ENCODE results near the gene KLK15. TPM values are rescaled to one million over a fixed set of nuclear protein-coding genes. Genes with fewer than 3 reads are reported as not detected.

KLK15 gene
- total RNA-seq, 1 experiment from 2014 or later = not detected

DNA sequence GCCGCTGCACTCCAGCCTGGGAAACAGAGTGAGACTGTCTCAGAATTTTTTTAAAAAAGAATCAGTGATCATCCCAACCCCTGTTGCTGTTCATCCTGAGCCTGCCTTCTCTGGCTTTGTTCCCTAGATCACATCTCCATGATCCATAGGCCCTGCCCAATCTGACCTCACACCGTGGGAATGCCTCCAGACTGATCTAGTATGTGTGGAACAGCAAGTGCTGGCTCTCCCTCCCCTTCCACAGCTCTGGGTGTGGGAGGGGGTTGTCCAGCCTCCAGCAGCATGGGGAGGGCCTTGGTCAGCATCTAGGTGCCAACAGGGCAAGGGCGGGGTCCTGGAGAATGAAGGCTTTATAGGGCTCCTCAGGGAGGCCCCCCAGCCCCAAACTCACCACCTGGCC lies 39.7 kb upstream of the KLK15 start, which contains the start of gene KLK2:
KLK2 (plus strand) TSS at position 384 of the 400 bp plus-strand sequence. CDS start 35 bp downstream, outside the sequence.
- Mint-ChIP-seq H3K9me3 (ENCODE audit: low read depth, unreplicated experiment) (no peaks in the 10 kb centered on the region), H3K36me3 (ENCODE audit: insufficient read depth, unreplicated experiment) (no peaks in the 10 kb centered on the region), H3K4me1 (ENCODE audit: low read depth, unreplicated experiment) (no peaks in the 10 kb centered on the region), H3K27me3 (ENCODE audit: unreplicated experiment) (no peaks in the 10 kb centered on the region), H3K27ac (ENCODE audit: unreplicated experiment) (no peak within 1 kb of the TSS), H3K4me3 (ENCODE audit: low read depth, unreplicated experiment) (no peak within 1 kb of the TSS)
- intact Hi-C loops (cut with micrococcal nuclease; ENCODE audit: unreplicated experiment) = no loop called here
- no peak for DNase-seq
- no TSS peak for BruUV-seq (replicated peaks)
- TF ChIP-seq, protein P1, sequence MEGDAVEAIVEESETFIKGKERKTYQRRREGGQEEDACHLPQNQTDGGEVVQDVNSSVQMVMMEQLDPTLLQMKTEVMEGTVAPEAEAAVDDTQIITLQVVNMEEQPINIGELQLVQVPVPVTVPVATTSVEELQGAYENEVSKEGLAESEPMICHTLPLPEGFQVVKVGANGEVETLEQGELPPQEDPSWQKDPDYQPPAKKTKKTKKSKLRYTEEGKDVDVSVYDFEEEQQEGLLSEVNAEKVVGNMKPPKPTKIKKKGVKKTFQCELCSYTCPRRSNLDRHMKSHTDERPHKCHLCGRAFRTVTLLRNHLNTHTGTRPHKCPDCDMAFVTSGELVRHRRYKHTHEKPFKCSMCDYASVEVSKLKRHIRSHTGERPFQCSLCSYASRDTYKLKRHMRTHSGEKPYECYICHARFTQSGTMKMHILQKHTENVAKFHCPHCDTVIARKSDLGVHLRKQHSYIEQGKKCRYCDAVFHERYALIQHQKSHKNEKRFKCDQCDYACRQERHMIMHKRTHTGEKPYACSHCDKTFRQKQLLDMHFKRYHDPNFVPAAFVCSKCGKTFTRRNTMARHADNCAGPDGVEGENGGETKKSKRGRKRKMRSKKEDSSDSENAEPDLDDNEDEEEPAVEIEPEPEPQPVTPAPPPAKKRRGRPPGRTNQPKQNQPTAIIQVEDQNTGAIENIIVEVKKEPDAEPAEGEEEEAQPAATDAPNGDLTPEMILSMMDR (IDR thresholded peaks at IDR 0.05; ENCODE audit: unreplicated experiment) = no peak
- CTCF ChIA-PET = interaction anchor here (0.6 kb wide), 1 partner anchor 80 kb away, joined by 3 read pairs; no protein-coding TSS in a partner anchor

DNA sequence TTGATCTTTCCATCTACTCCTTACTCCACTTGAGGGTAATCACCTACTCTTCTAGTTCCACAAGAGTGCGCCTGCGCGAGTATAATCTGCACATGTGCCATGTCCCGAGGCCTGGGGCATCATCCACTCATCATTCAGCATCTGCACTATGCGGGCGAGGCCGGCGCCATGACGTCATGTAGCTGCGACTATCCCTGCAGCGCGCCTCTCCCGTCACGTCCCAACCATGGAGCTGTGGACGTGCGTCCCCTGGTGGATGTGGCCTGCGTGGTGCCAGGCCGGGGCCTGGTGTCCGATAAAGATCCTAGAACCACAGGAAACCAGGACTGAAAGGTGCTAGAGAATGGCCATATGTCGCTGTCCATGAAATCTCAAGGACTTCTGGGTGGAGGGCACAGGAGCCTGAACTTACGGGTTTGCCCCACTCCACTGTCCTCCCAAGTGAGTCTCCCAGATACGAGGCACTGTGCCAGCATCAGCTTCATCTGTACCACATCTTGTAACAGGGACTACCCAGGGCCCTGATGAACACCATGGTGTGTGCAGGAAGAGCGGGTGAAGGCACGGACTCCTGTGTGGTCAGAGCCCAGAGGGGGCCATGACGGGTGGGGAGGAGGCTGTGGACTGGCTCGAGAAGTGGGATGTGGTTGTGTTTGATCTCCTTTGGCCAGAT lies 37.2 kb upstream of the KLK15 start:
- CTCF ChIA-PET = no interaction called here
- no TSS peak for BruUV-seq (replicated peaks)
- Mint-ChIP-seq H3K4me3 (ENCODE audit: low read depth, unreplicated experiment) (no peak overlapping the region), H3K27me3 (ENCODE audit: unreplicated experiment) (no peaks in the 10 kb centered on the region), H3K9me3 (ENCODE audit: low read depth, unreplicated experiment) (no peaks in the 10 kb centered on the region), H3K36me3 (ENCODE audit: insufficient read depth, unreplicated experiment) (no peaks in the 10 kb centered on the region), H3K4me1 (ENCODE audit: low read depth, unreplicated experiment) (no peaks in the 10 kb centered on the region), H3K27ac (ENCODE audit: unreplicated experiment) (no peak overlapping the region)
- DNase-seq = no peak
- TF ChIP-seq, protein P1 (IDR thresholded peaks at IDR 0.05; ENCODE audit: unreplicated experiment) = no peak
- intact Hi-C loops (cut with micrococcal nuclease; ENCODE audit: unreplicated experiment) = no loop called here

DNA sequence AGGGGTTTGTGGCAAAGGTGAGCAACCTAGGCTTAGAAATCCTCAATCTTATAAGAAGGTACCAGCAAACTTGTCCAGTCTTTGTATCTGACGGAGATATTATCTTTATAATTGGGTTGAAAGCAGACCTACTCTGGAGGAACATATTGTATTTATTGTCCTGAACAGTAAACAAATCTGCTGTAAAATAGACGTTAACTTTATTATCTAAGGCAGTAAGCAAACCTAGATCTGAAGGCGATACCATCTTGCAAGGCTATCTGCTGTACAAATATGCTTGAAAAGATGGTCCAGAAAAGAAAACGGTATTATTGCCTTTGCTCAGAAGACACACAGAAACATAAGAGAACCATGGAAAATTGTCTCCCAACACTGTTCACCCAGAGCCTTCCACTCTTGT lies 36.1 kb upstream of the KLK15 start:
- BruUV-seq (replicated peaks) = no TSS peak
- H3K36me3 Mint-ChIP-seq (ENCODE audit: insufficient read depth, unreplicated experiment) = no peaks in the 10 kb centered on the region
- H3K4me1 Mint-ChIP-seq (ENCODE audit: low read depth, unreplicated experiment) = no peaks in the 10 kb centered on the region
- intact Hi-C loops (cut with micrococcal nuclease; ENCODE audit: unreplicated experiment) = no loop called here
- no peak overlapping the region for H3K27ac Mint-ChIP-seq (ENCODE audit: unreplicated experiment)
- no peaks in the 10 kb centered on the region for H3K27me3 Mint-ChIP-seq (ENCODE audit: unreplicated experiment)
- CTCF ChIA-PET = no interaction called here
- TF ChIP-seq, protein P1 (IDR thresholded peaks at IDR 0.05; ENCODE audit: unreplicated experiment) = no peak
- DNase-seq = no peak
- no peaks in the 10 kb centered on the region for H3K9me3 Mint-ChIP-seq (ENCODE audit: low read depth, unreplicated experiment)
- H3K4me3 Mint-ChIP-seq (ENCODE audit: low read depth, unreplicated experiment) = no peak overlapping the region

DNA sequence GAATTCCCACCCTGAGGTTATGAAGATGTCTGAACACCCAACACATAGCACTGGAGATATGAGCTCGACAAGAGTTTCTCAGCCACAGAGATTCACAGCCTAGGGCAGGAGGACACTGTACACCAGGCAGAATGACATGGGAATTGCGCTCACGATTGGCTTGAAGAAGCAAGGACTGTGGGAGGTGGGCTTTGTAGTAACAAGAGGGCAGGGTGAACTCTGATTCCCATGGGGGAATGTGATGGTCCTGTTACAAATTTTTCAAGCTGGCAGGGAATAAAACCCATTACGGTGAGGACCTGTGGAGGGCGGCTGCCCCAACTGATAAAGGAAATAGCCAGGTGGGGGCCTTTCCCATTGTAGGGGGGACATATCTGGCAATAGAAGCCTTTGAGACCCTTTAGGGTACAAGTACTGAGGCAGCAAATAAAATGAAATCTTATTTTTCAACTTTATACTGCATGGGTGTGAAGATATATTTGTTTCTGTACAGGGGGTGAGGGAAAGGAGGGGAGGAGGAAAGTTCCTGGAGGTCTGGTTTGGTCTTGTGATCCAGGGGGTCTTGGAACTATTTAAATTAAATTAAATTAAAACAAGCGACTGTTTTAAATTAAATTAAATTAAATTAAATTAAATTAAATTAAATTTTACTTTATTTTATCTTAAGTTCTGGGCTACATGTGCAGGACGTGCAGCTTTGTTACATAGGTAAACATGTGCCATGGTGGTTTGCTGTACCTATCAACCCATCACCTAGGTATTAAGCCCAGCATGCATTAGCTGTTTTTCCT lies 28.3 kb upstream of the KLK15 start:
- no TSS peak for BruUV-seq (replicated peaks)
- Mint-ChIP-seq H3K36me3 (ENCODE audit: insufficient read depth, unreplicated experiment) (no peaks in the 10 kb centered on the region), H3K27ac (ENCODE audit: unreplicated experiment) (no peak overlapping the region), H3K27me3 (ENCODE audit: unreplicated experiment) (no peaks in the 10 kb centered on the region), H3K4me1 (ENCODE audit: low read depth, unreplicated experiment) (no peaks in the 10 kb centered on the region), H3K9me3 (ENCODE audit: low read depth, unreplicated experiment) (no peaks in the 10 kb centered on the region), H3K4me3 (ENCODE audit: low read depth, unreplicated experiment) (no peak overlapping the region)
- intact Hi-C loops (cut with micrococcal nuclease; ENCODE audit: unreplicated experiment) = no loop called here
- DNase-seq = no peak
- TF ChIP-seq, protein P1 (IDR thresholded peaks at IDR 0.05; ENCODE audit: unreplicated experiment) = no peak
- CTCF ChIA-PET = no interaction called here

Data from Calu3 (cell line).